NCI-H2196 treated with DMSO at 0.1 percent for 48 hours (cell line): ENCODE measurements around the gene EFNA5.

ENCODE experiments used
- DNase-seq: peaks from one replicate; lab custom pipeline; 2025; ENCODE audit not compliant: unreplicated experiment; lab: John Stamatoyannopoulos, UW

EFNA5 gene

GRCh38 chr5:107572715-107573368 is 97.9 kb downstream of the EFNA5 start:
- DNase-seq: no peak

GRCh38 chr5:107571621-107572536 is 98.9 kb downstream of the EFNA5 start:
- peak; percentile 89 for DNase-seq

GRCh38 chr5:107570805-107571531 is 99.8 kb downstream of the EFNA5 start:
- no peak for DNase-seq

GRCh38 chr5:107570181-107570580 is 100.6 kb downstream of the EFNA5 start:
- no peak for DNase-seq

GRCh38 chr5:107567901-107568671 is 102.7 kb downstream of the EFNA5 start:
- DNase-seq: no peak

- DNase-seq: no peak
Observed at GRCh38 chr5:107566986-107567385, 103.8 kb downstream of the EFNA5 start.

- no peak for DNase-seq
Observed at GRCh38 chr5:107565791-107566767, 104.7 kb downstream of the EFNA5 start.

GRCh38 chr5:107564931-107565372 is 105.8 kb downstream of the EFNA5 start:
- DNase-seq: no peak

GRCh38 chr5:107563959-107564544 is 106.7 kb downstream of the EFNA5 start:
- no peak for DNase-seq

- no peak for DNase-seq
Observed at GRCh38 chr5:107560377-107560776, 110.4 kb downstream of the EFNA5 start.

GRCh38 chr5:107558823-107559375 is 111.8 kb downstream of the EFNA5 start:
- DNase-seq: no peak

GRCh38 chr5:107557051-107557658 is 113.6 kb downstream of the EFNA5 start:
- no peak for DNase-seq

GRCh38 chr5:107556575-107556974 is 114.2 kb downstream of the EFNA5 start:
- DNase-seq: no peak

- no peak for DNase-seq
Observed at GRCh38 chr5:107555425-107556090, 115.2 kb downstream of the EFNA5 start.

GRCh38 chr5:107554776-107555424 is 115.8 kb downstream of the EFNA5 start:
- DNase-seq: no peak

GRCh38 chr5:107553117-107553555 is 117.6 kb downstream of the EFNA5 start:
- no peak for DNase-seq

- DNase-seq: no peak
Observed at GRCh38 chr5:107551088-107551487, 119.6 kb downstream of the EFNA5 start.
